Transverse colon (tissue), 4 donors: Measurements from ENCODE around the gene DGCR2. TPM values are rescaled to one million over a fixed set of nuclear protein-coding genes. Genes with fewer than 3 reads are reported as not detected.
"Not testable (repeated sequence)": the region's sequence is repeated elsewhere in the genome, so short reads cannot be mapped to it uniquely, and the experiment has no call there.

Experiments used
- DNase-seq: peaks from one replicate; pipeline ENCODE4 v3.0.0-alpha.2; 2019
- H3K27ac ChIP-seq, 4 donors: fragments of 200-600 bp; sonication (generic); 2 replicates each; pipeline ENCODE4 v1.5.1; 2016 to 2018; ENCODE audit warnings: inconsistent platforms in 4 of 4
- H3K27me3 ChIP-seq: fragments of 200-600 bp; sonication (generic); 2 replicates; pipeline ENCODE4 v1.5.1; 2017; ENCODE audit warnings: inconsistent platforms
- H3K36me3 ChIP-seq, 4 donors: fragments of 200-600 bp; sonication (generic); 2 replicates each; pipeline ENCODE4 v1.5.1; 2017 to 2019; ENCODE audit warnings: inconsistent platforms in 4 of 4
- H3K4me1 ChIP-seq, 4 donors: fragments of 200-600 bp; sonication (generic); 2 replicates each; pipeline ENCODE4 v1.5.1; 2017 to 2020; ENCODE audit warnings: inconsistent platforms in 4 of 4
- H3K4me3 ChIP-seq, 4 donors: fragments of 200-600 bp; sonication (generic); 1 replicate in 1 of 4; 2 replicates in 3 of 4; pipeline versions ENCODE4 v1.5.1 to v1.6.1; 2017 to 2019; ENCODE audit warnings: inconsistent platforms in 4 of 4
- H3K9me3 ChIP-seq, 2 donors: fragments of 200-600 bp; sonication (generic); 2 replicates each; pipeline ENCODE4 v1.5.1; 2017 to 2019; ENCODE audit warnings: inconsistent platforms in 2 of 2
- CTCF ChIP-seq, 5 experiments: fragments of 200-600 bp in 3 of 5; fragments of 450-650 bp in 2 of 5; sonication (generic) in 3 of 5; IDR thresholded peaks; 1 replicate in 2 of 5; 2 replicates in 3 of 5; pipeline ENCODE4 v1.5.1; 2016 to 2017; ENCODE audit warnings: antibody characterized with exemption in 5 of 5, inconsistent platforms in 3 of 5, mild to moderate bottlenecking in 2 of 5, moderate library complexity in 1 of 5
- EP300 ChIP-seq: sonication (generic); formaldehyde crosslinking; IDR thresholded peaks from one replicate; pipeline ENCODE4 v1.6.1; 2017; ENCODE audit warnings: antibody characterized with exemption, low read depth
- POLR2A ChIP-seq: fragments of 450-650 bp; IDR thresholded peaks from one replicate; pipeline ENCODE4 v1.6.1; 2016; ENCODE audit warnings: antibody characterized with exemption, mild to moderate bottlenecking, moderate library complexity
- POLR2AphosphoS5 ChIP-seq, 3 donors: sonication (generic); formaldehyde crosslinking; IDR thresholded peaks; one replicate each; pipeline ENCODE4 v1.6.1; 2016; ENCODE audit warnings: antibody characterized with exemption in 3 of 3
- WGBS, 2 donors: methylation state at CpG; one replicate each; pipeline ENCODE4 v1.1.5; 2018; ENCODE audit warnings: low coverage in 1 of 2; 5-methylcytosine and 5-hydroxymethylcytosine counted together
- in situ Hi-C, 4 donors: fragments of 200-750 bp; cut with MboI; loops; one replicate each; pipeline versions ENCODE4 v1.15.0 to v1.15.1; 2017; ENCODE audit warnings: low sequenced_read_pairs in 3 of 4, low pct_ligation_motif_present in 1 of 4, low pct_unique_long_range_greater_than_20kb in 1 of 4
- intact Hi-C: fragments of 100-400 bp; cut with DNase I; formaldehyde crosslinking; loops from one replicate; pipeline ENCODE4 v1.15.1; 2023; ENCODE audit warnings: low total_unique reads
- total RNA-seq, 4 donors: library from RNA; depleted of rRNA; stranded (reverse); fragments of >200 nt; gene quantifications; one replicate each; pipeline ENCODE4 v1.1.0, GENCODE V29; 2016

Gene DGCR2
- total RNA-seq, 4 donors from 2014 or later, result 71.6 to 106 (median 94.3) TPM

GRCh38 chr22:19012308-19012986, 109.8 kb downstream of the DGCR2 start:
- no peak for DNase-seq

GRCh38 chr22:19011611-19012010, 110.6 kb downstream of the DGCR2 start:
- not testable (repeated sequence) for DNase-seq

More at GRCh38 chr22:19012308-19012986, 109.8 kb downstream of the DGCR2 start:
- WGBS, 2 donors, result 69 to 81% methylated on average over 4 to 5 of the region's 5 CpGs
- Histone ChIP-seq H3K27ac (no peak overlapping the region), H3K9me3 (no peaks in the 10 kb centered on the region), H3K4me1 (no peaks in the 10 kb centered on the region), H3K4me3 (no peak overlapping the region), H3K36me3 (no peaks in the 10 kb centered on the region), H3K27me3 (peaks cover 19% of the 10 kb centered on the region)
- in situ Hi-C loops (no loop called here), intact Hi-C loops (no loop called here)
- TF ChIP-seq POLR2AphosphoS5 (IDR thresholded peaks at IDR 0.05) (no peak), EP300 (no peak), POLR2A (no peak), CTCF (IDR thresholded peaks at IDR 0.05) (no peak)

GRCh38 chr22:19011075-19011474, 111.1 kb downstream of the DGCR2 start:
- DNase-seq, result no peak
- TF ChIP-seq POLR2A (no peak), CTCF (IDR thresholded peaks at IDR 0.05) (no peak)
- H3K36me3 ChIP-seq, result no peaks in the 10 kb centered on the region
- peaks cover 26% of the 10 kb centered on the region for H3K27me3 ChIP-seq
- H3K4me1 ChIP-seq, result no peaks in the 10 kb centered on the region
- WGBS, 2 donors, result 50 to 63% methylated on average over 2 of the region's 2 CpGs
- no peak overlapping the region for H3K4me3 ChIP-seq
- H3K9me3 ChIP-seq, result no peaks in the 10 kb centered on the region
- in situ Hi-C loops (no loop called here), intact Hi-C loops (no loop called here)
- H3K27ac ChIP-seq, result no peak overlapping the region

More at GRCh38 chr22:19011611-19012010, 110.6 kb downstream of the DGCR2 start:
- H3K27ac ChIP-seq, H3K4me3 ChIP-seq, H3K9me3 ChIP-seq, H3K36me3 ChIP-seq, H3K4me1 ChIP-seq, intact Hi-C loops, in situ Hi-C loops: not testable (repeated sequence)
- 94 to 98% methylated on average over 9 of the region's 9 CpGs for WGBS, 2 donors
- peaks cover 20% of the 10 kb centered on the region for H3K27me3 ChIP-seq

GRCh38 chr22:19005905-19006304, 116.3 kb downstream of the DGCR2 start:
- Histone ChIP-seq H3K27ac (no peak overlapping the region), H3K4me3 (no peak overlapping the region), H3K27me3 (peaks cover 54% of the 10 kb centered on the region), H3K9me3 (no peaks in the 10 kb centered on the region), H3K4me1 (no peaks in the 10 kb centered on the region), H3K36me3 (no peaks in the 10 kb centered on the region)
- WGBS, 2 donors, result 57 to 87% methylated on average over 3 of the region's 3 CpGs
- in situ Hi-C loops (no loop called here), intact Hi-C loops (no loop called here)
- DNase-seq, result no peak
- TF ChIP-seq POLR2A (no peak), EP300 (no peak), POLR2AphosphoS5 (IDR thresholded peaks at IDR 0.05) (no peak), CTCF (IDR thresholded peaks at IDR 0.05) (no peak)

- 70 to 78% methylated on average over 4 of the region's 4 CpGs for WGBS, 2 donors
- H3K4me3 ChIP-seq, result no peak overlapping the region
- no peak for TF ChIP-seq CTCF (IDR thresholded peaks at IDR 0.05)
- TF ChIP-seq EP300, result no peak
- in situ Hi-C loops, result no loop called here
- no peak overlapping the region for H3K27ac ChIP-seq
- H3K36me3 ChIP-seq, result no peaks in the 10 kb centered on the region
- no peaks in the 10 kb centered on the region for H3K9me3 ChIP-seq
- H3K4me1 ChIP-seq, result no peaks in the 10 kb centered on the region
- DNase-seq, result no peak
- H3K27me3 ChIP-seq, result peaks cover 58% of the 10 kb centered on the region
- intact Hi-C loops, result no loop called here
Observed at GRCh38 chr22:19004471-19004870, 117.7 kb downstream of the DGCR2 start.
